Measurements from ENCODE around the gene KCNE4. TPM values are rescaled to one million over a fixed set of nuclear protein-coding genes. Genes with fewer than 3 reads are reported as not detected.

The KCNE4 gene
- polyA plus RNA-seq, 1 donor from 2014 or later, result not detected

DNA sequence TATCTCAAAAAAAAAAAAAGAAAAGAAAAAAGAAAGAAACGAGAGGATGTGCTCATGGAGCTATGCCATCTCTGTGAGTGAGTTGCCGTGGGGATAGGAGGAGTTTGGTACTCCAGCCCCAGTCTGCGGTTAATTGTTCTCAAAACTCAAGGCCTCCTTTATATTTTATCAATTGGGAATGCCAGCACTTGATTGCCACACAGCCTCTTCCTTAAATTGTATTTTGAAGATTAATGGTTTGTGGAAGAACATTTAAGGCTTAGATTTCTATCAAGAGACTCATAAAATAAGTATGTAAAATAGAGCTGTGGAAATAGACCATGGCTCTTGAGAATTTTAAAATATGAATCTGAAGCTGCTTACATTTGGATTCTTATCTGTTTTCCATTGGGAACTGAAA lies 29.8 kb downstream of the KCNE4 start:
- Histone ChIP-seq H3K27me3 (ENCODE audit: insufficient read depth, low read depth, low read length) (no peaks in the 10 kb centered on the region), H3K4me2 (ENCODE audit: low read length) (no peak overlapping the region), H3K79me2 (replicated peaks; ENCODE audit: insufficient read depth, low read length) (no peaks in the 10 kb centered on the region), H3K36me3 (ENCODE audit: insufficient read depth, low read length) (no peaks in the 10 kb centered on the region), H3F3A (ENCODE audit: insufficient read depth, low read length, poor library complexity, severe bottlenecking) (no peaks in the 10 kb centered on the region), H3K9ac (ENCODE audit: low read length) (no peak overlapping the region), H3K27ac (ENCODE audit: low read length) (no peak overlapping the region), H4K20me1 (ENCODE audit: insufficient read depth) (no peaks in the 10 kb centered on the region), H2AFZ (ENCODE audit: low read depth, low read length) (no peak overlapping the region), H3K4me3 (ENCODE audit: low read length) (no peak overlapping the region), H3K9me3 (ENCODE audit: low read length) (no peaks in the 10 kb centered on the region), H3K9me2 (ENCODE audit: insufficient read depth, low read length) (no peaks in the 10 kb centered on the region)
- TF ChIP-seq EZH2 (IDR thresholded peaks at IDR 0.05; ENCODE audit: borderline replicate concordance, insufficient read depth, low read length, poor library complexity, severe bottlenecking), result no peak
- TF ChIP-seq EP300 (conservative IDR thresholded peaks at IDR 0.05; ENCODE audit: poor library complexity, severe bottlenecking), result no peak
- TF ChIP-seq MXI1 (conservative IDR thresholded peaks at IDR 0.05; ENCODE audit: poor library complexity, severe bottlenecking), result no peak
- TF ChIP-seq SMC3 (conservative IDR thresholded peaks at IDR 0.05; ENCODE audit: poor library complexity), result no peak
- no peak for TF ChIP-seq RAD21 (conservative IDR thresholded peaks at IDR 0.05)
- TF ChIP-seq CTCF (IDR thresholded peaks at IDR 0.05; ENCODE audit: poor library complexity, severe bottlenecking), result no peak
- TF ChIP-seq TAF1 (IDR thresholded peaks at IDR 0.05; ENCODE audit: low read depth), result no peak
- no peak for TF ChIP-seq REST (IDR thresholded peaks at IDR 0.05; ENCODE audit: borderline replicate concordance)
- TF ChIP-seq POLR2AphosphoS5 (IDR thresholded peaks at IDR 0.05), result no peak

- Histone ChIP-seq H2AFZ (ENCODE audit: low read depth, low read length) (no peak overlapping the region), H3K79me2 (replicated peaks; ENCODE audit: insufficient read depth, low read length) (no peaks in the 10 kb centered on the region), H3K9me3 (ENCODE audit: low read length) (no peaks in the 10 kb centered on the region), H3K9ac (ENCODE audit: low read length) (no peak overlapping the region), H3K27me3 (ENCODE audit: insufficient read depth, low read depth, low read length) (no peaks in the 10 kb centered on the region), H4K20me1 (ENCODE audit: insufficient read depth) (no peaks in the 10 kb centered on the region), H3K4me2 (ENCODE audit: low read length) (no peak overlapping the region), H3K9me2 (ENCODE audit: insufficient read depth, low read length) (no peaks in the 10 kb centered on the region), H3K27ac (ENCODE audit: low read length) (no peak overlapping the region), H3F3A (ENCODE audit: insufficient read depth, low read length, poor library complexity, severe bottlenecking) (no peaks in the 10 kb centered on the region), H3K4me3 (ENCODE audit: low read length) (no peak overlapping the region), H3K36me3 (ENCODE audit: insufficient read depth, low read length) (no peaks in the 10 kb centered on the region)
- TF ChIP-seq REST (IDR thresholded peaks at IDR 0.05; ENCODE audit: borderline replicate concordance) (no peak), TAF1 (IDR thresholded peaks at IDR 0.05; ENCODE audit: low read depth) (no peak), EP300 (conservative IDR thresholded peaks at IDR 0.05; ENCODE audit: poor library complexity, severe bottlenecking) (no peak), POLR2AphosphoS5 (IDR thresholded peaks at IDR 0.05) (no peak), MXI1 (conservative IDR thresholded peaks at IDR 0.05; ENCODE audit: poor library complexity, severe bottlenecking) (no peak), CTCF (IDR thresholded peaks at IDR 0.05; ENCODE audit: poor library complexity, severe bottlenecking) (no peak), RAD21 (conservative IDR thresholded peaks at IDR 0.05) (no peak)
Observed at GRCh38 chr2:223082706-223083105, 30.7 kb downstream of the KCNE4 start.
